ENCODE results near the gene S100A5. TPM values are rescaled to one million over a fixed set of nuclear protein-coding genes. Genes with fewer than 3 reads are reported as not detected.
A peak's percentile ranks its signal among the peaks of the same experiment; 100 is the strongest.

Gene S100A5
- total RNA-seq, 4 donors from 2014 or later, result not detected

- DNase-seq (ENCODE audit: low spot score), result no peak
- no peak for ATAC-seq (ENCODE audit: low FRiP score)
- no peak for TF ChIP-seq CTCF (IDR thresholded peaks at IDR 0.05)
Observed at GRCh38 chr1:153571706-153572105, 31.0 kb upstream of the S100A5 start.

- ATAC-seq (ENCODE audit: low FRiP score) (no peak), DNase-seq (ENCODE audit: low spot score) (no peak)
- TF ChIP-seq CTCF (IDR thresholded peaks at IDR 0.05), result no peak
Observed at GRCh38 chr1:153570874-153571273, 30.1 kb upstream of the S100A5 start.

- no peak for DNase-seq (ENCODE audit: low spot score)
- no peak for ATAC-seq (ENCODE audit: low FRiP score)
- no peak for TF ChIP-seq CTCF (IDR thresholded peaks at IDR 0.05)
Observed at GRCh38 chr1:153569465-153569864, 28.7 kb upstream of the S100A5 start.

- ATAC-seq (ENCODE audit: low FRiP score), result peak; percentile 42
- DNase-seq (ENCODE audit: low spot score), result peak; percentile 85
- peak in 2 of 3 donors; percentile 94 to 99 for TF ChIP-seq CTCF (IDR thresholded peaks at IDR 0.05)
Observed at GRCh38 chr1:153568367-153569099, 27.8 kb upstream of the S100A5 start.

- ATAC-seq (ENCODE audit: low FRiP score) (peak; percentile 51), DNase-seq (ENCODE audit: low spot score) (no peak)
- no peak for TF ChIP-seq CTCF (IDR thresholded peaks at IDR 0.05)
Observed at GRCh38 chr1:153567621-153568366, 27.1 kb upstream of the S100A5 start.

- ATAC-seq (ENCODE audit: low FRiP score) (peak; percentile 84), DNase-seq (ENCODE audit: low spot score) (peak; percentile 91)
- no peak for TF ChIP-seq CTCF (IDR thresholded peaks at IDR 0.05)
Observed at GRCh38 chr1:153566414-153567371, 26.0 kb upstream of the S100A5 start.

All from omental fat pad (tissue), 4 donors.